Measurements from ENCODE around the gene COMMD10. TPM values are rescaled to one million over a fixed set of nuclear protein-coding genes. Genes with fewer than 3 reads are reported as not detected.

Gene COMMD10
- total RNA-seq, 4 donors from 2014 or later: 24.3 to 83.8 (median 34.4) TPM

DNA sequence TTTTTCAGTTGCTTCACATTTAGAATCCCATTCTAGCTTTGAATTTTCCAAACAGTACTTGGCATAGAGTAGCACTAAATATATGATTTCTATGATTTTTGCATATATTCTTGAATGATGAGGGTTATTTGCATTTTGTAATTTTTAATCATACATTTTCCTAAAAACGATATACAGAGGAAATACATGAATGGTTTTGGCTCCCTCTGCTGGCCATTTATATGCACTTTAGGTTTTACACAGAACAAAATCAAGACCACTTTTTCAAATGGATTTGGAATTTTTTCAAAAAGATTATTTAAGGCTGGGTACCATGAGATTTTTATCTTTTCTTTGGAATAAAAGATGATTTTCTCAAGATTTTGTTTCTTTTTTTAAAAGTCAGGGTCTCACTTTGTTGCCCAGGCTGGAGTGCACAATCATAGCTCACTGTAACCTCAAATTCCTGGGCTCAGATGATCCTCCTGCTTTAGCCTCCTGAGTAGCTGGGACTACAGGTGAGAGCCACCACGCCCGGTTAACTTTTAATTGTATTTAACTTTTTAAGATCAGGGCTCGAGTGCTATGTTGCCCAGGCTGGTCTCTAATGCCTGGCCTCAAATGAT is 16.7 kb upstream of the COMMD10 start:
- Histone ChIP-seq H3K9me3 (no peaks in the 10 kb centered on the region), H3K27me3 (peaks cover 19% of the 10 kb centered on the region), H3K4me3 (no peak overlapping the region), H3K4me1 (no peaks in the 10 kb centered on the region), H3K36me3 (no peaks in the 10 kb centered on the region), H3K27ac (no peak overlapping the region)
- TF ChIP-seq POLR2A (IDR thresholded peaks at IDR 0.05): no peak
- TF ChIP-seq, protein P1, sequence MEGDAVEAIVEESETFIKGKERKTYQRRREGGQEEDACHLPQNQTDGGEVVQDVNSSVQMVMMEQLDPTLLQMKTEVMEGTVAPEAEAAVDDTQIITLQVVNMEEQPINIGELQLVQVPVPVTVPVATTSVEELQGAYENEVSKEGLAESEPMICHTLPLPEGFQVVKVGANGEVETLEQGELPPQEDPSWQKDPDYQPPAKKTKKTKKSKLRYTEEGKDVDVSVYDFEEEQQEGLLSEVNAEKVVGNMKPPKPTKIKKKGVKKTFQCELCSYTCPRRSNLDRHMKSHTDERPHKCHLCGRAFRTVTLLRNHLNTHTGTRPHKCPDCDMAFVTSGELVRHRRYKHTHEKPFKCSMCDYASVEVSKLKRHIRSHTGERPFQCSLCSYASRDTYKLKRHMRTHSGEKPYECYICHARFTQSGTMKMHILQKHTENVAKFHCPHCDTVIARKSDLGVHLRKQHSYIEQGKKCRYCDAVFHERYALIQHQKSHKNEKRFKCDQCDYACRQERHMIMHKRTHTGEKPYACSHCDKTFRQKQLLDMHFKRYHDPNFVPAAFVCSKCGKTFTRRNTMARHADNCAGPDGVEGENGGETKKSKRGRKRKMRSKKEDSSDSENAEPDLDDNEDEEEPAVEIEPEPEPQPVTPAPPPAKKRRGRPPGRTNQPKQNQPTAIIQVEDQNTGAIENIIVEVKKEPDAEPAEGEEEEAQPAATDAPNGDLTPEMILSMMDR (IDR thresholded peaks at IDR 0.05): peak; percentile 70 to 89 (median 86)
- WGBS, 2 donors (ENCODE audit: low coverage in 1 of 2): 9 to 15% methylated on average over 3 to 4 of the region's 4 CpGs
- in situ Hi-C loops (cut with MboI; ENCODE audit: low pct_ligation_motif_present in 1 of 4, low pct_unique_long_range_greater_than_20kb in 1 of 4, low sequenced_read_pairs in 3 of 4) (loop anchor here (25.0 kb wide), 2 partner anchors 231 to 756 kb away; partner anchors contain the start of genes AP3S1 (in 1 of the 4) and ATG12 (in 1 of the 4)), intact Hi-C loops (cut with DNase I; ENCODE audit: low total_unique reads) (no loop called here)
- no peak for DNase-seq

DNA sequence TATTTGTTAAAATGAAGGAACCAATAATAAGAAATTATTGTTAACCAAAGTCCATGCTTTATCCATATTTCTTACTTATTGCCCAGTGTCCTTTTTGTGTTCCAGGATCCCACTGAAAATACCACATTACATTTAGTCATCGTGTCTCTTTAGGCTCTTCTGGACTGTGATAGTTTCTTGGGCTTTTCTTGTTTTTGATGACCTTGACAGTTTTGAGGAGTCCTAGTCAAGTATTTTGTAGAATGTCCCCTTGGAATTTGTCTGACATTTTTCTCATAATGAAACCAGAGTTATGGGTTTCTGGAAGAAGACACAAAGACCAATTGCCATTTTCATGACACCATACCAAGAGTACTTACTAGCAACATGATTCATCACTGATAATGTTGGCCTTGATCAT is 13.6 kb upstream of the COMMD10 start:
- peaks cover 0 to 3% (median 0%) of the 10 kb centered on the region in 4 donors for H3K4me1 ChIP-seq
- H3K27me3 ChIP-seq: peaks cover 16% of the 10 kb centered on the region
- no peaks in the 10 kb centered on the region for H3K9me3 ChIP-seq
- in situ Hi-C loops (cut with MboI; ENCODE audit: low pct_ligation_motif_present in 1 of 4, low pct_unique_long_range_greater_than_20kb in 1 of 4, low sequenced_read_pairs in 3 of 4) (loop anchor here (10.0 to 25.0 kb wide), 3 partner anchors 234 to 759 kb away; partner anchors contain the start of genes AP3S1 (in 1 of the 4), ATG12 (in 1 of the 4) and TMED7 (in 1 of the 4)), intact Hi-C loops (cut with DNase I; ENCODE audit: low total_unique reads) (no loop called here)
- TF ChIP-seq, protein P1 (IDR thresholded peaks at IDR 0.05): no peak
- no peak for TF ChIP-seq EP300 (IDR thresholded peaks at IDR 0.05; ENCODE audit: low read depth)
- no peak for TF ChIP-seq POLR2A (IDR thresholded peaks at IDR 0.05)
- TF ChIP-seq POLR2AphosphoS5 (IDR thresholded peaks at IDR 0.05): no peak
- no peaks in the 10 kb centered on the region for H3K36me3 ChIP-seq
- no peak overlapping the region for H3K27ac ChIP-seq
- no peak for DNase-seq
- WGBS, 2 donors (ENCODE audit: low coverage in 1 of 2): 95% methylated on average over 1 of the region's 1 CpG; no CpG with 5 or more reads in 1 of the 2 donors
- no peak overlapping the region for H3K4me3 ChIP-seq

DNA sequence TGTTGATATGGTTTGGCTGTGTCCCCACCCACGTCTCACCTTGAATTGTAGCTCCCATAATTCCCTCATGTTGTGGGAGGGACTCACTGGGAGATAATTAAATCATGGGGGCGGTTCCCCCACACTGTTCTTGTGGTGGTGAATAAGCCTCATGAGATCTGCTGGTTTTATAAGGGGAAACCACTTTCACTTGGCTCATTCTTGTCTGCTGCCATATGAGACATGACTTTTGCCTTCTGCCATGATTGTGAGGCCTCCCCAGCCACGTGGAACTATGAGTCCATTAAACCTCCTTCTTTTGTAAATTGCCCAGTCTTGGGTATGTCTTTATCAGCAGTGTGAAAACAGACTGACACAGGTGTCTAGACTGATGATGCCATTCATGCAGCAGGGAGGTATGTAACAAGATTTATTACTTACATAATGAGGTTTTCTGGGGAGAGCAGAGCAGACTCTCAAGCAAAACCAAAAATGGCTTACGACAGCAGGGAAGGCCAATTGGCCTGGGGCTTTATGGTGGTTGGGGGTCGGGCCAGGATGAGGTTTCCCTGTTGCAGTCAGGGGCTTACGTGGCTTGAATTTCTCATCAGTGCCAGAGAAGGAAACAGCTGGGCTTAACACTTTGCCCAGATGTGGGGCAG is 9.5 kb upstream of the COMMD10 start:
- H3K27me3 ChIP-seq: no peaks in the 10 kb centered on the region
- in situ Hi-C loops (cut with MboI; ENCODE audit: low pct_ligation_motif_present in 1 of 4, low pct_unique_long_range_greater_than_20kb in 1 of 4, low sequenced_read_pairs in 3 of 4) (loop anchor here in 1 of 4 donors (10.0 kb wide), 1 partner anchor 451 kb away; the partner anchor contains the start of gene TMED7), intact Hi-C loops (cut with DNase I; ENCODE audit: low total_unique reads) (no loop called here)
- no peak overlapping the region for H3K4me3 ChIP-seq
- 49 to 64% methylated on average over 3 to 6 of the region's 6 CpGs for WGBS, 2 donors (ENCODE audit: low coverage in 1 of 2)
- peaks cover 0 to 3% (median 0%) of the 10 kb centered on the region in 4 donors for H3K4me1 ChIP-seq
- H3K36me3 ChIP-seq: no peaks in the 10 kb centered on the region
- no peaks in the 10 kb centered on the region for H3K9me3 ChIP-seq
- no peak for DNase-seq
- TF ChIP-seq POLR2A (IDR thresholded peaks at IDR 0.05) (no peak), EP300 (IDR thresholded peaks at IDR 0.05; ENCODE audit: low read depth) (no peak), POLR2AphosphoS5 (IDR thresholded peaks at IDR 0.05) (no peak)
- TF ChIP-seq, protein P1 (IDR thresholded peaks at IDR 0.05): no peak
- H3K27ac ChIP-seq: no peak overlapping the region

DNA sequence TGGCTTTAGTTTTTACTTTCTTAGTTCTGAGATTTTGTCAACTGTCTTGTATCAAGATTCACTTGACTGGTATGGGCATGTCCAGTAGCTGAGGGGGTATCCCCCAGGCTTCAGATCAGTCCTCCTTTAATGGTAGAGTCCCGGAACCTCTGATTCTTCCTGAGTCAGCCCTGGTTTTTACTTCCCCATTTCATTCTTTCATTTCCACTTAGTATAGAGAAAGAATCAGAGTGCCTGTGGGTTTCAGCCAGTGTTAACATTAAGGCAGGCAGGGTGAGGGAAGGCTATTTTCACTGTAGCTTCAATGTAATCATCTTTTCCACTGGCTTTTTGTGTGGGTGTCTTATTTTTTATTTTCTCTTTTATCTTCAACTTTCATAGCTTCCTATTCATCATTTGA is 8.3 kb upstream of the COMMD10 start:
- peaks cover 0 to 3% (median 0%) of the 10 kb centered on the region in 4 donors for H3K4me1 ChIP-seq
- no peaks in the 10 kb centered on the region for H3K36me3 ChIP-seq
- no peak for DNase-seq
- in situ Hi-C loops (cut with MboI; ENCODE audit: low pct_ligation_motif_present in 1 of 4, low pct_unique_long_range_greater_than_20kb in 1 of 4, low sequenced_read_pairs in 3 of 4): loop anchor here in 1 of 4 donors (10.0 kb wide), 1 partner anchor 452 kb away; the partner anchor contains the start of gene TMED7
- H3K4me3 ChIP-seq: no peak overlapping the region
- WGBS, 2 donors (ENCODE audit: low coverage in 1 of 2): 65 to 100% methylated on average over 1 of the region's 1 CpG
- H3K9me3 ChIP-seq: no peaks in the 10 kb centered on the region
- TF ChIP-seq, protein P1 (IDR thresholded peaks at IDR 0.05): no peak
- TF ChIP-seq POLR2A (IDR thresholded peaks at IDR 0.05): no peak
- no peak overlapping the region for H3K27ac ChIP-seq
- no peaks in the 10 kb centered on the region for H3K27me3 ChIP-seq
- intact Hi-C loops (cut with DNase I; ENCODE audit: low total_unique reads): no loop called here

Measured in transverse colon (tissue), 4 donors.